Effector CD4-positive, alpha-beta T cell (primary cell): ENCODE measurements around the gene ANKRD17.

ENCODE experiments used
- DNase-seq: peaks from one replicate; pipeline ENCODE4 v3.0.0-alpha.2; 2020

ANKRD17 gene

GRCh38 chr4:73193659-73194058 is 64.9 kb downstream of the ANKRD17 start:
- no peak for DNase-seq

- no peak for DNase-seq
Measured at GRCh38 chr4:73193155-73193554, 65.4 kb downstream of the ANKRD17 start.

GRCh38 chr4:73189274-73189810 is 69.3 kb downstream of the ANKRD17 start:
- no peak for DNase-seq

GRCh38 chr4:73187325-73187724 is 71.3 kb downstream of the ANKRD17 start:
- no peak for DNase-seq

- DNase-seq: no peak
Measured at GRCh38 chr4:73185903-73186302, 72.7 kb downstream of the ANKRD17 start.

GRCh38 chr4:73181231-73181630 is 77.4 kb downstream of the ANKRD17 start:
- DNase-seq: no peak

GRCh38 chr4:73178389-73178788 is 80.2 kb downstream of the ANKRD17 start:
- no peak for DNase-seq

GRCh38 chr4:73172161-73172560 is 86.4 kb downstream of the ANKRD17 start:
- DNase-seq: no peak

GRCh38 chr4:73170518-73171198 is 87.9 kb downstream of the ANKRD17 start:
- DNase-seq: no peak

- DNase-seq: no peak
Measured at GRCh38 chr4:73166212-73166611, 92.4 kb downstream of the ANKRD17 start.

- no peak for DNase-seq
Measured at GRCh38 chr4:73161527-73162185, 96.9 kb downstream of the ANKRD17 start.

- DNase-seq: no peak
Measured at GRCh38 chr4:73156394-73156793, 102.2 kb downstream of the ANKRD17 start.

- DNase-seq: no peak
Measured at GRCh38 chr4:73152893-73153292, 105.7 kb downstream of the ANKRD17 start.

GRCh38 chr4:73142995-73143547 is 115.5 kb downstream of the ANKRD17 start:
- no peak for DNase-seq

- no peak for DNase-seq
Measured at GRCh38 chr4:73139991-73140390, 118.6 kb downstream of the ANKRD17 start.

- no peak for DNase-seq
Measured at GRCh38 chr4:73139245-73139644, 119.4 kb downstream of the ANKRD17 start.

GRCh38 chr4:73137121-73137520 is 121.5 kb downstream of the ANKRD17 start:
- no peak for DNase-seq

GRCh38 chr4:73133784-73134183 is 124.8 kb downstream of the ANKRD17 start:
- no peak for DNase-seq

- no peak for DNase-seq
Measured at GRCh38 chr4:73131281-73131680, 127.3 kb downstream of the ANKRD17 start.

GRCh38 chr4:73129319-73129718 is 129.3 kb downstream of the ANKRD17 start:
- DNase-seq: no peak

- no peak for DNase-seq
Measured at GRCh38 chr4:73127839-73128453, 130.7 kb downstream of the ANKRD17 start.

- no peak for DNase-seq
Measured at GRCh38 chr4:73109493-73109892, 149.1 kb downstream of the ANKRD17 start.

GRCh38 chr4:73104695-73105094 is 153.9 kb downstream of the ANKRD17 start:
- no peak for DNase-seq
